ENCODE data around the gene HILPDA. TPM values are rescaled to one million over a fixed set of nuclear protein-coding genes. Genes with fewer than 3 reads are reported as not detected.
"Not testable (repeated sequence)": the region's sequence is repeated elsewhere in the genome, so short reads cannot be mapped to it uniquely, and the experiment has no call there.

The HILPDA gene
- total and polyA plus RNA-seq, 7 donors: 1.9 to 9.7 (median 4.1) TPM

- ATAC-seq (peak; percentile 95 to 97 (median 96)), DNase-seq (peak; percentile 89 to 94)
- intact Hi-C loops (cut with DNase I): loop anchor here in 1 of 2 donors (10.0 kb wide), 1 partner anchor 58 kb away; no protein-coding TSS in a partner anchor
- 0 to 1% (median 0%) methylated on average over 56 to 62 of the region's 62 CpGs for WGBS, 3 donors
- not testable (repeated sequence) for H3K9me3 ChIP-seq; H3K27me3 ChIP-seq (ENCODE audit: insufficient read depth in 3 of 3, low read length in 2 of 3)
- TF ChIP-seq CTCF (IDR thresholded peaks at IDR 0.05): peak; percentile 49
- peaks cover 0 to 26% of the 10 kb centered on the region in 2 donors for H3K36me3 ChIP-seq (ENCODE audit: insufficient read depth in 1 of 2, low read depth in 1 of 2)
- H3K4me1 ChIP-seq: peaks cover 12% of the 10 kb centered on the region
- H3K27ac ChIP-seq: peak within 1 kb of the TSS; percentile 89
- H3K4me3 ChIP-seq: peak within 1 kb of the TSS; percentile 88
Measured at GRCh38 chr7:128476402-128477335, 21.0 kb downstream of the HILPDA start, which contains the start of gene METTL2B. METTL2B (plus strand) TSS chr7:128476748; CDS start chr7:128476766, 18 bp downstream.

- Histone ChIP-seq H3K36me3 (ENCODE audit: insufficient read depth in 1 of 2, low read depth in 1 of 2) (peaks cover 0 to 33% of the 10 kb centered on the region in 2 donors), H3K4me1 (peaks cover 12% of the 10 kb centered on the region), H3K27ac (peak overlapping the region; percentile 89), H3K4me3 (peak overlapping the region; percentile 88)
- not testable (repeated sequence) for H3K27me3 ChIP-seq (ENCODE audit: insufficient read depth in 3 of 3, low read length in 2 of 3); H3K9me3 ChIP-seq; DNase-seq; ATAC-seq
- intact Hi-C loops (cut with DNase I): loop anchor here in 1 of 2 donors (10.0 kb wide), 1 partner anchor 57 kb away; no protein-coding TSS in a partner anchor
- 6 to 10% (median 10%) methylated on average over 4 of the region's 4 CpGs for WGBS, 3 donors
Measured at GRCh38 chr7:128477336-128477690, 21.6 kb downstream of the HILPDA start.

GRCh38 chr7:128479082-128479481, 23.4 kb downstream of the HILPDA start:
- not testable (repeated sequence) for H3K4me3 ChIP-seq; ATAC-seq; H3K9me3 ChIP-seq; DNase-seq; H3K27ac ChIP-seq; H3K27me3 ChIP-seq (ENCODE audit: insufficient read depth in 3 of 3, low read length in 2 of 3)
- H3K36me3 ChIP-seq (ENCODE audit: insufficient read depth in 1 of 2, low read depth in 1 of 2): peaks cover 0 to 47% of the 10 kb centered on the region in 2 donors
- H3K4me1 ChIP-seq: peaks cover 12% of the 10 kb centered on the region
- 73 to 83% (median 75%) methylated on average over 3 of the region's 4 CpGs for WGBS, 3 donors
- intact Hi-C loops (cut with DNase I): loop anchor here in 1 of 2 donors (10.0 kb wide), 1 partner anchor 56 kb away; no protein-coding TSS in a partner anchor

GRCh38 chr7:128488134-128488533, 32.5 kb downstream of the HILPDA start:
- DNase-seq; H3K4me3 ChIP-seq; H3K27ac ChIP-seq; H3K27me3 ChIP-seq (ENCODE audit: insufficient read depth in 3 of 3, low read length in 2 of 3); H3K9me3 ChIP-seq; intact Hi-C loops (cut with DNase I); ATAC-seq; H3K4me1 ChIP-seq: not testable (repeated sequence)
- peaks cover 0 to 63% of the 10 kb centered on the region in 2 donors for H3K36me3 ChIP-seq (ENCODE audit: insufficient read depth in 1 of 2, low read depth in 1 of 2)
- 93 to 96% (median 95%) methylated on average over 6 of the region's 6 CpGs for WGBS, 3 donors

- no peak for ATAC-seq
- WGBS, 3 donors: 92 to 96% (median 93%) methylated on average over 9 of the region's 9 CpGs
- H3K36me3 ChIP-seq (ENCODE audit: insufficient read depth in 1 of 2, low read depth in 1 of 2): peaks cover 6 to 91% of the 10 kb centered on the region in 2 donors
Measured at GRCh38 chr7:128497405-128497804, 41.7 kb downstream of the HILPDA start.

GRCh38 chr7:128505416-128505815, 49.7 kb downstream of the HILPDA start:
- ATAC-seq; intact Hi-C loops (cut with DNase I): not testable (repeated sequence)
- 87 to 96% (median 88%) methylated on average over 2 of the region's 2 CpGs for WGBS, 3 donors

More at GRCh38 chr7:128497405-128497804, 41.7 kb downstream of the HILPDA start:
- Histone ChIP-seq H3K27me3 (ENCODE audit: insufficient read depth in 3 of 3, low read length in 2 of 3) (no peaks in the 10 kb centered on the region), H3K27ac (no peak overlapping the region), H3K4me3 (no peak overlapping the region), H3K9me3 (no peaks in the 10 kb centered on the region), H3K4me1 (no peaks in the 10 kb centered on the region)
- DNase-seq: no peak
- no peak for TF ChIP-seq CTCF (IDR thresholded peaks at IDR 0.05)
- intact Hi-C loops (cut with DNase I): no loop called here

GRCh38 chr7:128506819-128507218, 51.1 kb downstream of the HILPDA start:
- DNase-seq; H3K4me3 ChIP-seq; ATAC-seq; H3K27ac ChIP-seq; H3K4me1 ChIP-seq; H3K9me3 ChIP-seq; intact Hi-C loops (cut with DNase I); H3K27me3 ChIP-seq (ENCODE audit: insufficient read depth in 3 of 3, low read length in 2 of 3): not testable (repeated sequence)
- 91 to 96% (median 95%) methylated on average over 3 of the region's 3 CpGs for WGBS, 3 donors
- peaks cover 0 to 30% of the 10 kb centered on the region in 2 donors for H3K36me3 ChIP-seq (ENCODE audit: insufficient read depth in 1 of 2, low read depth in 1 of 2)

More at GRCh38 chr7:128505416-128505815, 49.7 kb downstream of the HILPDA start:
- H3K9me3 ChIP-seq; H3K27ac ChIP-seq; H3K4me1 ChIP-seq; DNase-seq; H3K27me3 ChIP-seq (ENCODE audit: insufficient read depth in 3 of 3, low read length in 2 of 3); H3K4me3 ChIP-seq: not testable (repeated sequence)
- peaks cover 2 to 44% of the 10 kb centered on the region in 2 donors for H3K36me3 ChIP-seq (ENCODE audit: insufficient read depth in 1 of 2, low read depth in 1 of 2)

GRCh38 chr7:128507321-128507993, 51.8 kb downstream of the HILPDA start:
- intact Hi-C loops (cut with DNase I); H3K9me3 ChIP-seq; H3K4me1 ChIP-seq; H3K4me3 ChIP-seq; H3K27me3 ChIP-seq (ENCODE audit: insufficient read depth in 3 of 3, low read length in 2 of 3); DNase-seq; ATAC-seq; H3K27ac ChIP-seq: not testable (repeated sequence)
- H3K36me3 ChIP-seq (ENCODE audit: insufficient read depth in 1 of 2, low read depth in 1 of 2): peaks cover 0 to 24% of the 10 kb centered on the region in 2 donors
- 73 to 87% (median 78%) methylated on average over 5 of the region's 5 CpGs for WGBS, 3 donors

Measured in psoas muscle (tissue), 8 donors.